Left colon (tissue), 2 donors: ENCODE data around the gene TKT. TPM values are rescaled to one million over a fixed set of nuclear protein-coding genes. Genes with fewer than 3 reads are reported as not detected.

Source experiments
- total RNA-seq, 2 donors: library from RNA; stranded (reverse); fragmentation: NEBNext Ultra II Directional; extraction: Animal tissue kit (Norgen Biotek cat#: 25700); gene quantifications; one replicate each; pipeline ENCODE4 v1.2.1, GENCODE V29; 2021
- donor health status: DM: no; HTN: no; CAD: no.
- donor health status: DM: yes; HTN: yes; CAD: no.

Gene TKT
- total RNA-seq, 2 donors from 2014 or later = 170 to 242 TPM

Other genes with a start within 250 kb of the TKT start
- gene SFMBT1, start 209.9 kb downstream of the TKT start, total RNA-seq = 10 to 100 TPM; 18.8 to 32.0 TPM
- 10 to 100 TPM; 13.1 to 14.1 TPM for gene RFT1, start 125.6 kb downstream of the TKT start, total RNA-seq
- gene PRKCD, start 94.8 kb downstream of the TKT start, total RNA-seq = 10 to 100 TPM; 93.3 to 94.0 TPM
- gene DCP1A, start 91.5 kb upstream of the TKT start, total RNA-seq = 10 to 100 TPM; 17.5 to 21.2 TPM
- gene CACNA1D, start 238.6 kb upstream of the TKT start, total RNA-seq = 10 to 100 TPM; 19.3 to 20.6 TPM